Naive thymus-derived CD4-positive, alpha-beta T cell (primary cell): Measurements from ENCODE around the gene PPP1R13L. TPM values are rescaled to one million over a fixed set of nuclear protein-coding genes. Genes with fewer than 3 reads are reported as not detected.

ENCODE experiments used
- ATAC-seq: fragments of 150-1000 bp; cut with Tn5 transposase; 2 replicates; pipeline ENCODE4 v1.10.0; 2021; ENCODE audit warnings: mild to moderate bottlenecking, moderate library complexity
- CTCF ChIA-PET: fragments of 350-600 bp; sonication (Branson Sonifier 250); formaldehyde crosslinking; loops from one replicate; lab custom pipeline; 2021; ENCODE audit warnings: antibody characterized with exemption; lab: Charles Lee
- POLR2A ChIA-PET: fragments of 350-600 bp; sonication (Branson Sonifier 250); formaldehyde crosslinking; loops from one replicate; lab custom pipeline; 2021; ENCODE audit warnings: antibody characterized with exemption, inconsistent platforms; lab: Charles Lee
- DNase-seq, 9 donors: peaks; one replicate each; pipeline versions ENCODE4 v3.0.0 to v3.0.0-alpha.2; 2020 to 2022; ENCODE audit warnings: mixed read lengths in 1 of 9
- H3K27ac ChIP-seq: one replicate; pipeline ENCODE4 v1.7.0; 2013; ENCODE audit warnings: mild to moderate bottlenecking, low read depth, low read length, moderate library complexity
- H3K27me3 ChIP-seq, 2 donors: one replicate each; pipeline ENCODE4 v1.7.0; 2013; ENCODE audit warnings: low read length in 2 of 2, mild to moderate bottlenecking in 2 of 2, moderate library complexity in 2 of 2; ENCODE audit not compliant: control insufficient read depth in 2 of 2, insufficient read depth in 2 of 2
- H3K36me3 ChIP-seq, 3 experiments: 1 replicate in 2 of 3; 2 replicates in 1 of 3; pipeline ENCODE4 v1.7.0; 2013; ENCODE audit warnings: low read length in 3 of 3, mild to moderate bottlenecking in 3 of 3, moderate library complexity in 1 of 3; ENCODE audit not compliant: insufficient read depth in 3 of 3, control insufficient read depth in 2 of 3
- H3K4me1 ChIP-seq, 2 donors: one replicate each; pipeline ENCODE4 v1.7.0; 2013; ENCODE audit warnings: low read length in 2 of 2, mild to moderate bottlenecking in 2 of 2, moderate library complexity in 1 of 2; ENCODE audit not compliant: control insufficient read depth in 2 of 2, insufficient read depth in 2 of 2
- H3K4me3 ChIP-seq: 2 replicates; pipeline ENCODE4 v1.7.0; 2013; ENCODE audit warnings: mild to moderate bottlenecking, low read length
- H3K9me3 ChIP-seq, 3 experiments: 1 replicate in 2 of 3; 2 replicates in 1 of 3; pipeline ENCODE4 v1.7.0; 2013; ENCODE audit warnings: low read length in 3 of 3; ENCODE audit not compliant: control insufficient read depth in 2 of 3
- H3K27ac Mint-ChIP-seq, 9 donors: one replicate each; pipeline ENCODE4 v1.8.0; 2020 to 2022; ENCODE audit warnings: mixed read lengths in 9 of 9, mild to moderate bottlenecking in 8 of 9, moderate library complexity in 5 of 9, inconsistent platforms in 2 of 9
- H3K27me3 Mint-ChIP-seq, 5 donors: one replicate each; pipeline ENCODE4 v1.8.0; 2021 to 2022; ENCODE audit warnings: mixed read lengths in 5 of 5, mild to moderate bottlenecking in 1 of 5
- H3K36me3 Mint-ChIP-seq, 5 donors: one replicate each; pipeline ENCODE4 v1.8.0; 2020 to 2022; ENCODE audit warnings: mixed read lengths in 5 of 5, mild to moderate bottlenecking in 3 of 5, inconsistent platforms in 1 of 5
- H3K4me1 Mint-ChIP-seq, 7 donors: one replicate each; pipeline ENCODE4 v1.8.0; 2020 to 2022; ENCODE audit warnings: mixed read lengths in 7 of 7, mild to moderate bottlenecking in 3 of 7, inconsistent platforms in 1 of 7
- H3K4me3 Mint-ChIP-seq, 10 donors: one replicate each; pipeline ENCODE4 v1.8.0; 2020 to 2022; ENCODE audit warnings: mild to moderate bottlenecking in 10 of 10, mixed read lengths in 10 of 10, moderate library complexity in 6 of 10, inconsistent platforms in 2 of 10
- H3K9me3 Mint-ChIP-seq, 11 donors: one replicate each; pipeline ENCODE4 v1.8.0; 2020 to 2022; ENCODE audit warnings: mixed read lengths in 11 of 11, mild to moderate bottlenecking in 4 of 11, inconsistent platforms in 1 of 11, moderate library complexity in 1 of 11
- intact Hi-C, 2 donors: fragments of 100-400 bp; cut with micrococcal nuclease; formaldehyde crosslinking; loops; one replicate each; pipeline ENCODE4 v1.15.1; 2023
- polyA plus RNA-seq, 2 donors: library from polyadenylated mRNA; unstranded; fragments of 300-500 nt; fragmentation: Illumina TruSeq; gene quantifications; one replicate each; pipeline ENCODE4 v1.2.3, GENCODE V29; 2021
- total RNA-seq, 6 experiments: library from RNA in 5 of 6; stranded (reverse) in 5 of 6; gene quantifications; 1 replicate in 5 of 6; 2 replicates in 1 of 6; pipeline ENCODE4 v1.2.3 and lab custom pipeline; 2021 to 2026

Gene PPP1R13L
- total and polyA plus RNA-seq, 7 experiments from 2014 or later, result 0.56 to 24.4 (median 3.2) TPM

- Mint-ChIP-seq H3K4me1 (no peaks in the 10 kb centered on the region), H3K27me3 (no peaks in the 10 kb centered on the region), H3K27ac (no peak overlapping the region), H3K4me3 (no peak overlapping the region), H3K36me3 (peaks cover 0 to 38% (median 12%) of the 10 kb centered on the region in 5 donors), H3K9me3 (peaks cover 0 to 3% (median 0%) of the 10 kb centered on the region in 11 donors)
- ChIA-PET POLR2A (no interaction called here), CTCF (no interaction called here)
- no peak for ATAC-seq
- DNase-seq, result no peak
- H3K27ac ChIP-seq, result no peak overlapping the region
- H3K27me3 ChIP-seq, result no peaks in the 10 kb centered on the region
- H3K4me3 ChIP-seq, result no peak overlapping the region
- peaks cover 0 to 81% (median 0%) of the 10 kb centered on the region in 3 experiments for H3K36me3 ChIP-seq
- intact Hi-C loops, result no loop called here
- no peaks in the 10 kb centered on the region for H3K9me3 ChIP-seq
- no peaks in the 10 kb centered on the region for H3K4me1 ChIP-seq
Observed at GRCh38 chr19:45354241-45354842, 50.5 kb downstream of the PPP1R13L start.

DNA sequence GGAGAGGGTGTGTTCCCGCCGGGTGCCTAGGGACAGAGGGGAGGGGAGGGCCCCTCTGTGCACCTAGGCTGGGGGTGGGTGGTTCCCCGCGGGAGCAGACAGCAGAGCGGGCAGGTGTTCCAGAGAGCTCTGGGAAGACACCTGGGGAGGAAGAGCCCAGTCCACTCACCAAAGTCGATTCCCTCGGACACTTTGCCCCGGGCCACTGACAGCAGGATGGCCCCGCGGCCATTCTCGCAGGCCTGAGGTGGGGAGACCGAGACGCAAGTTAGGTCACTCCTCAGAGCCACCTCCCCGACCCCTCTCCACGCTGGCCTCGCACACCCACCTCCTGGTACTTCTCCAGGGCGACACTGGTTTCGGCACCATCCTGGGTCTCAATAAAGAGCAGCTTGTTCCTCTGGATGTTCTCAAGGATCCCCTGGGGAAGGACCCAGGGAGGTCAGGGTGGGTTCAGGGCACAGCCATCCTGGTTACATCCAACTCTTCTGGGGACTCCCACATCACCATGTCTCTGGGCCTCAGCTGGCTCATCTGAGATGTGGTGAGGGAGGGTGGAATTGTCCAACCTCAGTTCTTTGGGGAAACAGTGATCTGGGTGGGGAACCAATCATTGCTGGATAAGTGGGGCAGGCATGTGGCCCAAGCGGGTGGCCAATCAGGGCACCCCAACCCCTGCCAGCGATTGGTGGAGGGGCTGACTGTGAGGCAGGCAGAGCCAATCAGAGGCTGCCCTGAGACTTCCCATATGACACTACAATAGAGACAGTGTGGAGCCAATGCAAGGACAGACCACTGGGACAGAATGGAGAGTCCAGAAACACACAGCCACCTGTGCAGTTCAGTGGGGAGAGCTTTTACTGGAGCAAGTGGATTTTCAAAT lies 51.7 kb downstream of the PPP1R13L start:
- ChIA-PET CTCF (no interaction called here), POLR2A (no interaction called here)
- Mint-ChIP-seq H3K27me3 (no peaks in the 10 kb centered on the region), H3K36me3 (peaks cover 0 to 34% (median 5%) of the 10 kb centered on the region in 5 donors), H3K9me3 (peaks cover 0 to 3% (median 0%) of the 10 kb centered on the region in 11 donors), H3K4me3 (no peak overlapping the region), H3K27ac (peak overlapping the region in 1 of 9 donors; percentile 70), H3K4me1 (peaks cover 0 to 2% (median 0%) of the 10 kb centered on the region in 7 donors)
- ATAC-seq (no peak), DNase-seq (no peak)
- no peaks in the 10 kb centered on the region for H3K9me3 ChIP-seq
- no peak overlapping the region for H3K27ac ChIP-seq
- H3K4me1 ChIP-seq, result no peaks in the 10 kb centered on the region
- H3K36me3 ChIP-seq, result peaks cover 0 to 69% (median 0%) of the 10 kb centered on the region in 3 experiments
- H3K27me3 ChIP-seq, result no peaks in the 10 kb centered on the region
- H3K4me3 ChIP-seq, result no peak overlapping the region
- intact Hi-C loops, result no loop called here

DNA sequence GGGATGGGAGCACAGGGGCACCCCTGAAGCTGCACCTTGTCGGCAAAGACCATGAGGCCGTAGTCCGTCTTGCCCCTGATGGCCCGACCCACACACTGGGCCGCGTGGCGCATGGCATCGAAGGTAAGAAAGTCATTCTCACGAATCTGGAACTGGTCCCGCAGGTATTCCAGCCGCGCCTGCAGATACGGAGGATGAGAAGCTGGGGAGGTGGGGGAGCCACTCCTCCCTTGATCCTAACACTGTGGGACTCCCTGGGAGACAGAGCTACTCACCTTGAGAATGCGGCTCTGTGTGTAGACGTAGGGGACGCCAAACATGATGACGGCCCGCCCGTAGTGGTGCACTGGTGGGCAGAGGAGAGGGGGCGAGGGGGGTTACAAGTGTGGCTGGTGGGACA lies 52.4 kb downstream of the PPP1R13L start:
- Histone ChIP-seq H3K27me3 (no peaks in the 10 kb centered on the region), H3K4me1 (no peaks in the 10 kb centered on the region), H3K4me3 (no peak overlapping the region), H3K27ac (no peak overlapping the region), H3K9me3 (no peaks in the 10 kb centered on the region), H3K36me3 (peaks cover 0 to 66% (median 0%) of the 10 kb centered on the region in 3 experiments)
- Mint-ChIP-seq H3K27me3 (no peaks in the 10 kb centered on the region), H3K4me1 (peaks cover 0 to 2% (median 0%) of the 10 kb centered on the region in 7 donors), H3K4me3 (no peak overlapping the region), H3K36me3 (peaks cover 0 to 28% (median 5%) of the 10 kb centered on the region in 5 donors), H3K27ac (no peak overlapping the region), H3K9me3 (peaks cover 0 to 3% (median 0%) of the 10 kb centered on the region in 11 donors)
- POLR2A ChIA-PET, result no interaction called here
- no peak for DNase-seq
- no peak for ATAC-seq
- intact Hi-C loops, result no loop called here
- CTCF ChIA-PET, result no interaction called here

GRCh38 chr19:45352062-45352461 lies 52.8 kb downstream of the PPP1R13L start:
- POLR2A ChIA-PET, result no interaction called here
- DNase-seq, result no peak
- ATAC-seq, result no peak
- no peaks in the 10 kb centered on the region for H3K27me3 Mint-ChIP-seq
- CTCF ChIA-PET, result no interaction called here
- H3K36me3 Mint-ChIP-seq, result peaks cover 0 to 24% (median 5%) of the 10 kb centered on the region in 5 donors
- H3K27me3 ChIP-seq, result no peaks in the 10 kb centered on the region
- H3K4me3 ChIP-seq, result no peak overlapping the region
- intact Hi-C loops, result no loop called here
- H3K9me3 ChIP-seq, result no peaks in the 10 kb centered on the region
- no peak overlapping the region for H3K27ac Mint-ChIP-seq
- H3K4me1 Mint-ChIP-seq, result peaks cover 0 to 2% (median 0%) of the 10 kb centered on the region in 7 donors
- H3K4me1 ChIP-seq, result no peaks in the 10 kb centered on the region
- peaks cover 0 to 62% (median 0%) of the 10 kb centered on the region in 3 experiments for H3K36me3 ChIP-seq
- no peak overlapping the region for H3K27ac ChIP-seq
- H3K4me3 Mint-ChIP-seq, result no peak overlapping the region
- H3K9me3 Mint-ChIP-seq, result peaks cover 0 to 3% (median 0%) of the 10 kb centered on the region in 11 donors

GRCh38 chr19:45351401-45351952 lies 53.4 kb downstream of the PPP1R13L start:
- H3K27ac Mint-ChIP-seq, result no peak overlapping the region
- peaks cover 0 to 58% (median 0%) of the 10 kb centered on the region in 3 experiments for H3K36me3 ChIP-seq
- no peaks in the 10 kb centered on the region for H3K27me3 ChIP-seq
- peaks cover 0 to 20% (median 5%) of the 10 kb centered on the region in 5 donors for H3K36me3 Mint-ChIP-seq
- H3K4me3 Mint-ChIP-seq, result no peak overlapping the region
- CTCF ChIA-PET, result interaction anchor here (0.8 kb wide), 1 partner anchor 13 kb away, joined by 4 read pairs; no protein-coding TSS in a partner anchor
- H3K4me1 Mint-ChIP-seq, result peaks cover 0 to 2% (median 0%) of the 10 kb centered on the region in 7 donors
- H3K4me3 ChIP-seq, result no peak overlapping the region
- H3K4me1 ChIP-seq, result no peaks in the 10 kb centered on the region
- H3K9me3 Mint-ChIP-seq, result peaks cover 0 to 3% (median 0%) of the 10 kb centered on the region in 11 donors
- no peak for DNase-seq
- ATAC-seq, result no peak
- POLR2A ChIA-PET, result no interaction called here
- H3K27me3 Mint-ChIP-seq, result peaks cover 0 to 4% (median 0%) of the 10 kb centered on the region in 5 donors
- H3K9me3 ChIP-seq, result no peaks in the 10 kb centered on the region
- intact Hi-C loops, result no loop called here
- H3K27ac ChIP-seq, result no peak overlapping the region

GRCh38 chr19:45350477-45351058 lies 54.3 kb downstream of the PPP1R13L start:
- H3K9me3 ChIP-seq, result no peaks in the 10 kb centered on the region
- H3K4me3 ChIP-seq, result no peak overlapping the region
- H3K36me3 ChIP-seq, result peaks cover 0 to 51% (median 0%) of the 10 kb centered on the region in 3 experiments
- intact Hi-C loops, result no loop called here
- Mint-ChIP-seq H3K27ac (no peak overlapping the region), H3K4me1 (peaks cover 0 to 2% (median 0%) of the 10 kb centered on the region in 7 donors), H3K9me3 (peaks cover 0 to 3% (median 0%) of the 10 kb centered on the region in 11 donors), H3K36me3 (peaks cover 0 to 15% (median 5%) of the 10 kb centered on the region in 5 donors), H3K27me3 (peaks cover 0 to 12% (median 6%) of the 10 kb centered on the region in 5 donors), H3K4me3 (no peak overlapping the region)
- ChIA-PET POLR2A (no interaction called here), CTCF (no interaction called here)
- DNase-seq (no peak), ATAC-seq (no peak)
- H3K27me3 ChIP-seq, result no peaks in the 10 kb centered on the region
- no peak overlapping the region for H3K27ac ChIP-seq
- no peaks in the 10 kb centered on the region for H3K4me1 ChIP-seq
